Peyer's patch (tissue), 4 donors: ENCODE data around the gene TYW3.

Experiments used
- POLR2A ChIP-seq, 2 donors: fragments of 450-650 bp; IDR thresholded peaks; one replicate each; pipeline ENCODE4 v1.5.1; 2017; ENCODE audit warnings: antibody characterized with exemption in 2 of 2, mild to moderate bottlenecking in 2 of 2, moderate library complexity in 2 of 2
- TF ChIP-seq, protein P1 (sequence below), 6 experiments: fragments of 450-650 bp in 4 of 6; fragments of 200-600 bp in 2 of 6; sonication (generic) in 1 of 6; IDR thresholded peaks; one replicate each; pipeline ENCODE4 v1.5.1; 2017 to 2019; ENCODE audit warnings: antibody characterized with exemption in 6 of 6, mild to moderate bottlenecking in 3 of 6, moderate library complexity in 1 of 6

DNA sequence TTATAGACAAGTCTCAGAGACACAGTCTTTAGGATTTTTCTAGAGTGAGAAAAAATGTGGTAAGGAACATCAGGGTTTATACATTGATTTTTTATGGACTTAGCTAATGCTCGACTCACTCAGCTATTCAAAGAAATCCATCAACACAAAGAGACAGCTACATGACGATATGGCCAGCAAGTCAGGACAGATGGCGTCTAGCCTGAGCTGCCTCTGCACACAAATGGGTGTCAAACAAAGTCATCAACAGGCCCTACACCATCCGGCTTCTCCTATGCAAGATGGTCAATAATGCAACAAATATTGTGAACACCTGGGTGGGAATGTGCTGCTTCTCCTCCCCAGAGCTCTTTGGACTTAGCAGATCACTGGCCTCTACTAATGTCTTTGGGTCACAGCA lies 46.0 kb upstream of the TYW3 start:
- TF ChIP-seq, protein P1, sequence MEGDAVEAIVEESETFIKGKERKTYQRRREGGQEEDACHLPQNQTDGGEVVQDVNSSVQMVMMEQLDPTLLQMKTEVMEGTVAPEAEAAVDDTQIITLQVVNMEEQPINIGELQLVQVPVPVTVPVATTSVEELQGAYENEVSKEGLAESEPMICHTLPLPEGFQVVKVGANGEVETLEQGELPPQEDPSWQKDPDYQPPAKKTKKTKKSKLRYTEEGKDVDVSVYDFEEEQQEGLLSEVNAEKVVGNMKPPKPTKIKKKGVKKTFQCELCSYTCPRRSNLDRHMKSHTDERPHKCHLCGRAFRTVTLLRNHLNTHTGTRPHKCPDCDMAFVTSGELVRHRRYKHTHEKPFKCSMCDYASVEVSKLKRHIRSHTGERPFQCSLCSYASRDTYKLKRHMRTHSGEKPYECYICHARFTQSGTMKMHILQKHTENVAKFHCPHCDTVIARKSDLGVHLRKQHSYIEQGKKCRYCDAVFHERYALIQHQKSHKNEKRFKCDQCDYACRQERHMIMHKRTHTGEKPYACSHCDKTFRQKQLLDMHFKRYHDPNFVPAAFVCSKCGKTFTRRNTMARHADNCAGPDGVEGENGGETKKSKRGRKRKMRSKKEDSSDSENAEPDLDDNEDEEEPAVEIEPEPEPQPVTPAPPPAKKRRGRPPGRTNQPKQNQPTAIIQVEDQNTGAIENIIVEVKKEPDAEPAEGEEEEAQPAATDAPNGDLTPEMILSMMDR (IDR thresholded peaks at IDR 0.05), result no peak
- TF ChIP-seq POLR2A (IDR thresholded peaks at IDR 0.05), result no peak
